Endothelial cell of umbilical vein (primary cell): ENCODE data around the gene ADARB1. TPM values are rescaled to one million over a fixed set of nuclear protein-coding genes. Genes with fewer than 3 reads are reported as not detected.

Experiments used
- BruUV-seq: library from RNA; stranded (reverse); fragments of 400-500 nt; replicated peaks from 2 replicates; lab custom pipeline; 2021; lab: Mats Ljungman, UMichigan
- CTCF ChIA-PET: fragments of 300-600, 350-600 bp; sonication (Branson Sonifier 250); formaldehyde crosslinking; loops from one replicate; lab custom pipeline; 2021; ENCODE audit warnings: antibody characterized with exemption, inconsistent platforms; lab: Charles Lee
- POLR2A ChIA-PET: fragments of 300-600, 350-600 bp; sonication (Branson Sonifier 250); formaldehyde crosslinking; loops from one replicate; lab custom pipeline; 2021; ENCODE audit warnings: antibody characterized with exemption, inconsistent platforms; lab: Charles Lee
- DNase-seq: peaks from one replicate; pipeline ENCODE4 v3.0.0-alpha.2; 2011; ENCODE audit warnings: low read depth, low spot score
- FAIRE-seq: peaks from 2 replicates; lab custom pipeline; 2011; peaks lifted over from hg19 to GRCh38; lab: Jason Lieb, UNC
- H2AFZ ChIP-seq: 2 replicates; pipeline ENCODE4 v1.6.0; 2012; ENCODE audit warnings: low read depth, low read length, control low read depth, inconsistent platforms
- H3K27ac ChIP-seq: 2 replicates; pipeline ENCODE4 v1.5.1; 2011; ENCODE audit warnings: low read depth, mild to moderate bottlenecking, control low read depth, low read length, moderate library complexity; ENCODE audit not compliant: insufficient read depth
- H3K27me3 ChIP-seq, 2 experiments: 2 replicates each; pipeline versions ENCODE4 v1.6.0 to v1.6.1; 2011; ENCODE audit warnings: low read length in 2 of 2, mixed read lengths in 1 of 2; ENCODE audit not compliant: control insufficient read depth in 2 of 2, insufficient read depth in 2 of 2
- H3K36me3 ChIP-seq, 2 experiments: 2 replicates in 1 of 2; 3 replicates in 1 of 2; pipeline ENCODE4 v1.5.1; 2011; ENCODE audit warnings: low read length in 2 of 2, mild to moderate bottlenecking in 1 of 2, moderate library complexity in 1 of 2; ENCODE audit not compliant: control insufficient read depth in 2 of 2, insufficient read depth in 2 of 2; ENCODE audit errors: extremely low read depth in 1 of 2
- H3K4me1 ChIP-seq: 3 replicates; pipeline ENCODE4 v1.5.1; 2011; ENCODE audit warnings: mild to moderate bottlenecking, low read length; ENCODE audit not compliant: control insufficient read depth, insufficient read depth; ENCODE audit errors: extremely low read depth
- H3K4me2 ChIP-seq: 2 replicates; pipeline ENCODE4 v1.6.1; 2011; ENCODE audit warnings: low read length, control low read depth, mixed read lengths; ENCODE audit not compliant: insufficient read depth
- H3K4me3 ChIP-seq, 3 experiments: fragments of 200-600 bp in 1 of 3; sonication (generic), shearing (Covaris generic) in 1 of 3; replicated peaks in 1 of 3; 2 replicates each; pipeline ENCODE4 v1.5.1; 2011 to 2016; ENCODE audit warnings: control low read depth in 3 of 3, low read length in 3 of 3, mild to moderate bottlenecking in 2 of 3, inconsistent platforms in 1 of 3, low read depth in 1 of 3, moderate library complexity in 1 of 3; ENCODE audit not compliant: insufficient read depth in 1 of 3
- H3K79me2 ChIP-seq: 2 replicates; pipeline ENCODE4 v1.6.0; 2012; ENCODE audit warnings: low read length, inconsistent platforms; ENCODE audit not compliant: control insufficient read depth, insufficient read depth
- H3K9ac ChIP-seq: replicated peaks from 2 replicates; pipeline ENCODE3; 2011; ENCODE audit warnings: low read length, control low read depth; ENCODE audit not compliant: insufficient read depth; ENCODE audit errors: extremely low read depth
- H3K9me1 ChIP-seq: replicated peaks from 3 replicates; pipeline ENCODE4 v1.6.0; 2011; ENCODE audit warnings: mild to moderate bottlenecking, low read length; ENCODE audit not compliant: control insufficient read depth, insufficient read depth; ENCODE audit errors: extremely low read depth
- H3K9me3 ChIP-seq: replicated peaks from 2 replicates; pipeline ENCODE4 v1.5.1; 2012; ENCODE audit warnings: low read length, inconsistent platforms; ENCODE audit not compliant: control insufficient read depth, insufficient read depth
- H4K20me1 ChIP-seq: replicated peaks from 2 replicates; pipeline ENCODE3; 2011; ENCODE audit warnings: mild to moderate bottlenecking, low read length; ENCODE audit not compliant: control insufficient read depth, insufficient read depth; ENCODE audit errors: extremely low read depth
- EZH2 ChIP-seq: IDR thresholded peaks from 2 replicates; pipeline ENCODE4 v1.6.1; 2012; ENCODE audit warnings: borderline replicate concordance, low read depth, mild to moderate bottlenecking, moderate library complexity, low read length, inconsistent platforms; ENCODE audit not compliant: severe bottlenecking
- FOS ChIP-seq: IDR thresholded peaks from 2 replicates; pipeline ENCODE4 v1.6.1; 2011; ENCODE audit warnings: mild to moderate bottlenecking, low read length, moderate library complexity, borderline replicate concordance; ENCODE audit not compliant: insufficient read depth
- GATA2 ChIP-seq: IDR thresholded peaks from 2 replicates; pipeline ENCODE4 v1.7.0; 2011; ENCODE audit warnings: low read depth, mild to moderate bottlenecking, moderate library complexity, mixed read lengths, low read length; ENCODE audit not compliant: insufficient read length, insufficient read depth
- JUN ChIP-seq: IDR thresholded peaks from 2 replicates; pipeline ENCODE4 v1.6.1; 2011; ENCODE audit warnings: borderline replicate concordance, low read depth; ENCODE audit not compliant: insufficient read length, insufficient read depth
- MYC ChIP-seq: IDR thresholded peaks from one replicate; pipeline ENCODE4 v1.6.1; 2011; ENCODE audit warnings: mild to moderate bottlenecking, low read depth, low read length
- POLR2A ChIP-seq: IDR thresholded peaks from 2 replicates; pipeline ENCODE4 v1.6.1; 2012; ENCODE audit warnings: low read depth, mild to moderate bottlenecking, control low read depth, low read length
- POLR2AphosphoS5 ChIP-seq: IDR thresholded peaks from 2 replicates; pipeline ENCODE4 v1.6.1; 2012; ENCODE audit warnings: low read depth, mild to moderate bottlenecking, control low read depth, low read length, moderate library complexity; ENCODE audit not compliant: insufficient read depth
- dilution Hi-C: fragments of 300-500 bp; cut with MboI; formaldehyde crosslinking; loops from one replicate; pipeline ENCODE4 v1.15.0; 2019; ENCODE audit warnings: low sequenced_read_pairs; ENCODE audit not compliant: extremely low pct_ligation_motif_present
- intact Hi-C: fragments of 100-400 bp; cut with micrococcal nuclease; formaldehyde crosslinking; loops from one replicate; pipeline ENCODE4 v1.10.0; 2022
- polyA plus RNA-seq, 4 experiments: library from polyadenylated mRNA; depleted of rRNA in 3 of 4; stranded (reverse) in 3 of 4; unstranded in 1 of 4; fragments of >200 nt; gene quantifications; 2 replicates each; pipeline versions ENCODE4 v1.2.1 to v1.2.3, GENCODE V29; 2011 to 2012; ENCODE audit warnings: missing spikeins in 1 of 4
- total RNA-seq: library from RNA; stranded (reverse); gene quantifications from 2 replicates; pipeline ENCODE4 v1.2.3, GENCODE V29; 2021
- TF ChIP-seq, protein P1 (sequence below), 2 donors: IDR thresholded peaks; 1 replicate in 1 of 2; 2 replicates in 1 of 2; pipeline ENCODE4 v1.5.1; 2011; ENCODE audit warnings: low read length in 2 of 2, mild to moderate bottlenecking in 2 of 2, moderate library complexity in 2 of 2, control low read depth in 1 of 2, inconsistent platforms in 1 of 2, low read depth in 1 of 2; ENCODE audit not compliant: insufficient read depth in 1 of 2; ENCODE audit errors: extremely low read depth in 1 of 2
- TF ChIP-seq, protein P2 (sequence below): IDR thresholded peaks from 2 replicates; pipeline ENCODE4 v1.6.1; 2011; ENCODE audit not compliant: insufficient read depth, insufficient read length

The ADARB1 gene
- total and polyA plus RNA-seq, 2 donors (not counting 3 experiments of a cell fraction or from before 2014, with no cell fraction given) = 32.5 to 54.3 TPM

DNA sequence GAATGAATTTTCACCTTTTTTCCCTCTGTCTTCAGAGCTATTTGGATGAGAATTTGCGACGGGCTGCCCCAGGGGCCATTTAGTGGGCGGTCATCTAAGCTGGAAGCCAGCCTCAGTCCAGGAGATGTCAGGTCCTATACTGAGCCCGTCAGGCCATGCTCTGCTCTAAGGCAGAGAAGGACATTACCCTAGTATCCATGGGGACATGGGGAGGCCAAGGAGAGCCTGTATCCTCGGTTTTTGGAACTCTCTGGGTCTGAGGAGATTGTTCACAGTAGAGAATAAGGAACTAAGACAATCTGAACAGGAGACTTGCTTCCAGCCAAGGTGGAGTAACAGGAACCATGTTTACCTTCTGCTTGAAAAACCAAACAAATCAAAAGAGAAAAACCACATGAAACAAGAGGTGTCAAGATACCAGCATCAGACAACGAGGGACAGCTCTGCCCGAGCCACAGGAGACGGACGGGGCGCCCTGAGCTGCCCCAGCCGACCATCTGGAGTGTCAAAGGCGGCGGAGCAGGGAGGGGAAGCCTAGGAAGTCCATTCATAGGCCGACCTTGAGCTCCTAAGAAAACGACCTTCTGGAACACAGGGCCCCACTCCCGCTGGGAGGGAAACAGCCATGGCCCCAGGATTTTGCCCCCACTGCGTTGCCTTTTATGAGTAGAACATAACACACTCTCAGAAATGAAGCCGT is 20.0 kb upstream of the ADARB1 start:
- TF ChIP-seq GATA2 (no peak), JUN (no peak), MYC (no peak), POLR2AphosphoS5 (no peak), POLR2A (no peak), FOS (no peak), EZH2 (no peak)
- TF ChIP-seq, protein P1, sequence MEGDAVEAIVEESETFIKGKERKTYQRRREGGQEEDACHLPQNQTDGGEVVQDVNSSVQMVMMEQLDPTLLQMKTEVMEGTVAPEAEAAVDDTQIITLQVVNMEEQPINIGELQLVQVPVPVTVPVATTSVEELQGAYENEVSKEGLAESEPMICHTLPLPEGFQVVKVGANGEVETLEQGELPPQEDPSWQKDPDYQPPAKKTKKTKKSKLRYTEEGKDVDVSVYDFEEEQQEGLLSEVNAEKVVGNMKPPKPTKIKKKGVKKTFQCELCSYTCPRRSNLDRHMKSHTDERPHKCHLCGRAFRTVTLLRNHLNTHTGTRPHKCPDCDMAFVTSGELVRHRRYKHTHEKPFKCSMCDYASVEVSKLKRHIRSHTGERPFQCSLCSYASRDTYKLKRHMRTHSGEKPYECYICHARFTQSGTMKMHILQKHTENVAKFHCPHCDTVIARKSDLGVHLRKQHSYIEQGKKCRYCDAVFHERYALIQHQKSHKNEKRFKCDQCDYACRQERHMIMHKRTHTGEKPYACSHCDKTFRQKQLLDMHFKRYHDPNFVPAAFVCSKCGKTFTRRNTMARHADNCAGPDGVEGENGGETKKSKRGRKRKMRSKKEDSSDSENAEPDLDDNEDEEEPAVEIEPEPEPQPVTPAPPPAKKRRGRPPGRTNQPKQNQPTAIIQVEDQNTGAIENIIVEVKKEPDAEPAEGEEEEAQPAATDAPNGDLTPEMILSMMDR (IDR thresholded peaks at IDR 0.05; ENCODE audit: extremely low read depth in 1 of 2, insufficient read depth in 1 of 2, low read depth in 1 of 2, low read length in 2 of 2) = no peak
- TF ChIP-seq, protein P2, sequence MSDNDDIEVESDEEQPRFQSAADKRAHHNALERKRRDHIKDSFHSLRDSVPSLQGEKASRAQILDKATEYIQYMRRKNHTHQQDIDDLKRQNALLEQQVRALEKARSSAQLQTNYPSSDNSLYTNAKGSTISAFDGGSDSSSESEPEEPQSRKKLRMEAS = no peak
- Histone ChIP-seq H3K4me3 (no peak overlapping the region), H3K36me3 (no peaks in the 10 kb centered on the region), H3K79me2 (no peaks in the 10 kb centered on the region), H3K27ac (no peak overlapping the region), H3K9me1 (no peaks in the 10 kb centered on the region), H4K20me1 (no peaks in the 10 kb centered on the region), H3K9ac (no peak overlapping the region), H3K4me1 (peaks cover 17% of the 10 kb centered on the region), H3K9me3 (no peaks in the 10 kb centered on the region), H3K4me2 (no peak overlapping the region), H3K27me3 (no peaks in the 10 kb centered on the region), H2AFZ (no peak overlapping the region)
- POLR2A ChIA-PET = no interaction called here
- FAIRE-seq (no peak), DNase-seq (no peak)
- dilution Hi-C loops = no loop called here
- no TSS peak for BruUV-seq
- CTCF ChIA-PET = interaction anchor here (1.5 kb wide), 1 partner anchor 9 kb away, joined by 3 read pairs; no protein-coding TSS in a partner anchor
- intact Hi-C loops = no loop called here
